Right lobe of liver (tissue), 6 donors: Measurements from ENCODE around the gene HERC3. TPM values are rescaled to one million over a fixed set of nuclear protein-coding genes. Genes with fewer than 3 reads are reported as not detected.

Experiments
- ATAC-seq, 4 donors: fragments of 200-7000 bp; cut with Tn5 transposase; one replicate each; pipeline ENCODE4 v1.9.1; 2020; ENCODE audit warnings: mild to moderate bottlenecking in 4 of 4, moderate library complexity in 4 of 4
- DNase-seq, 3 donors: peaks; one replicate each; pipeline ENCODE4 v3.0.0-alpha.2; 2020
- H3K27ac ChIP-seq, 3 donors: fragments of 200-600 bp; one replicate each; pipeline ENCODE4 v1.8.0; 2022
- H3K27me3 ChIP-seq, 2 donors: fragments of 200-600 bp; one replicate each; pipeline ENCODE4 v1.8.0; 2022
- H3K36me3 ChIP-seq, 4 donors: fragments of 200-600 bp; sonication (generic) in 1 of 4; one replicate each; pipeline versions ENCODE4 v1.5.1 to v1.8.0; 2017 to 2022; ENCODE audit warnings: control low read depth in 1 of 4
- H3K4me1 ChIP-seq, 4 donors: fragments of 200-600 bp; sonication (generic) in 1 of 4; one replicate each; pipeline versions ENCODE4 v1.5.1 to v1.8.0; 2017 to 2022; ENCODE audit warnings: control low read depth in 1 of 4
- H3K4me3 ChIP-seq, 3 donors: fragments of 200-600 bp; one replicate each; pipeline ENCODE4 v1.8.0; 2022
- H3K9me3 ChIP-seq, 4 donors: fragments of 200-600 bp; sonication (generic) in 1 of 4; one replicate each; pipeline versions ENCODE4 v1.5.1 to v1.8.0; 2017 to 2022; ENCODE audit warnings: control low read depth in 1 of 4
- POLR2A ChIP-seq: fragments of 450-650 bp; IDR thresholded peaks from one replicate; pipeline ENCODE4 v1.6.1; 2017; ENCODE audit warnings: antibody characterized with exemption, mild to moderate bottlenecking
- WGBS: methylation state at CpG from one replicate; pipeline ENCODE4 v1.1.6; 2018; ENCODE audit warnings: low coverage, low lambda C conversion rate; ENCODE audit not compliant: insufficient coverage; ENCODE audit errors: missing lambda C conversion rate; 5-methylcytosine and 5-hydroxymethylcytosine counted together
- intact Hi-C, 2 donors: fragments of 100-400 bp; cut with DNase I; formaldehyde crosslinking; loops; one replicate each; pipeline versions ENCODE4 v1.11.2 to v1.14.1; 2022
- total RNA-seq, 6 experiments: library from RNA; depleted of rRNA in 2 of 6; stranded (reverse); fragments of >200 nt in 2 of 6; fragmentation: NEBNext Ultra II Directional in 3 of 6; extraction: Animal tissue kit (Norgen Biotek cat#: 25700) in 3 of 6; gene quantifications; one replicate each; pipeline versions ENCODE4 v1.1.0 to v1.2.4, GENCODE V29; 2016 to 2023
- TF ChIP-seq, protein P1 (sequence below), 4 donors: fragments of 200-600 bp in 3 of 4; fragments of 450-650 bp in 1 of 4; IDR thresholded peaks; one replicate each; pipeline versions ENCODE4 v1.5.1 to v1.8.0; 2016 to 2022; ENCODE audit warnings: antibody characterized with exemption in 4 of 4, mild to moderate bottlenecking in 2 of 4
- donor health status: DM: no; HTN: yes; CAD: no.
- donor health status: DM: no; HTN: no; CAD: no.
- donor health status: DM: no; HTN: no; CAD: no.
- donor health status: DM: no; HTN: yes; CAD: no.
- donor health status: DM: no; HTN: yes; CAD: no.

The HERC3 gene
- total RNA-seq, 6 experiments from 2014 or later = 7.2 to 15.3 (median 10.9) TPM

DNA sequence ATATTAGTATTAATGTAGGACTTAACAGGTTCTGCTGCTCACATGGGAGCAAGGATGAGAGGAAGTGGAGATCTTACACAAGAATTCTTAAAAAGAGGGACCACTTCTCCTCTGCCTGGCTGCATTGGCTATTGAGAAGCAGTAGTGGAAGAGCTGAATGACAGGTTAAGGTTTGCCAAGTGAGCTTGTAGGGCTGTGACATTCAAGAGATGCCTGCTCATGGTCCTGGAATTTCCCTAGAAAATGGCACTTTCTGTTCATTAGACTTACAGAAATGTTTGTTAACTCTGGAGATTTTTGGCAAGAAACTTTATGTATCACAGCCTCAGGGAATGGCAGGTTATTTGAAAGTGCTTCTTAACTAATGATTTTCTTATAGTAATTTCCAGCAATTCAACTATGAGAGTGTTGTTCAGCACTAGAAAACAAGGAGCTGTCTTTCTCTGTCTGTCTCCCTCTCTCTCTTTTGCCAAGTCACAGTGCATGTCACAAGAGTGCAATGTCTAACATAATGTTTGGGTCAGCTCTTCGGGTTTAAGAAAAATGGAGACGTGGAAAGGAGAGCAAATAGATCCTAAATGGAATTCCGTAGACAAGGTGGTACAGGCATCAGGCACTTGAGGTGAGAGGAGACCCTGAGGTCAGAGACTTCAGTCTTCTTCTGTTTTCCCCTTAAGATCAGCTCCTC, 113.7 kb downstream of the HERC3 start:
- no peaks in the 10 kb centered on the region for H3K27me3 ChIP-seq
- ATAC-seq = peak; percentile 47 to 76 (median 56)
- DNase-seq = no peak
- peaks cover 0 to 13% (median 0%) of the 10 kb centered on the region in 4 donors for H3K4me1 ChIP-seq
- H3K36me3 ChIP-seq = peaks cover 0 to 14% (median 0%) of the 10 kb centered on the region in 4 donors
- intact Hi-C loops = loop anchor here in 1 of 2 donors (5.0 to 10.0 kb wide), 2 partner anchors 86 to 319 kb away; no protein-coding TSS in a partner anchor
- H3K9me3 ChIP-seq = no peaks in the 10 kb centered on the region
- WGBS = 10% methylated on average over 3 of the region's 3 CpGs
- TF ChIP-seq, protein P1, sequence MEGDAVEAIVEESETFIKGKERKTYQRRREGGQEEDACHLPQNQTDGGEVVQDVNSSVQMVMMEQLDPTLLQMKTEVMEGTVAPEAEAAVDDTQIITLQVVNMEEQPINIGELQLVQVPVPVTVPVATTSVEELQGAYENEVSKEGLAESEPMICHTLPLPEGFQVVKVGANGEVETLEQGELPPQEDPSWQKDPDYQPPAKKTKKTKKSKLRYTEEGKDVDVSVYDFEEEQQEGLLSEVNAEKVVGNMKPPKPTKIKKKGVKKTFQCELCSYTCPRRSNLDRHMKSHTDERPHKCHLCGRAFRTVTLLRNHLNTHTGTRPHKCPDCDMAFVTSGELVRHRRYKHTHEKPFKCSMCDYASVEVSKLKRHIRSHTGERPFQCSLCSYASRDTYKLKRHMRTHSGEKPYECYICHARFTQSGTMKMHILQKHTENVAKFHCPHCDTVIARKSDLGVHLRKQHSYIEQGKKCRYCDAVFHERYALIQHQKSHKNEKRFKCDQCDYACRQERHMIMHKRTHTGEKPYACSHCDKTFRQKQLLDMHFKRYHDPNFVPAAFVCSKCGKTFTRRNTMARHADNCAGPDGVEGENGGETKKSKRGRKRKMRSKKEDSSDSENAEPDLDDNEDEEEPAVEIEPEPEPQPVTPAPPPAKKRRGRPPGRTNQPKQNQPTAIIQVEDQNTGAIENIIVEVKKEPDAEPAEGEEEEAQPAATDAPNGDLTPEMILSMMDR (IDR thresholded peaks at IDR 0.05) = no peak
- no peak for TF ChIP-seq POLR2A
- H3K27ac ChIP-seq = peak overlapping the region in 1 of 3 donors; percentile 31
- H3K4me3 ChIP-seq = no peak overlapping the region

DNA sequence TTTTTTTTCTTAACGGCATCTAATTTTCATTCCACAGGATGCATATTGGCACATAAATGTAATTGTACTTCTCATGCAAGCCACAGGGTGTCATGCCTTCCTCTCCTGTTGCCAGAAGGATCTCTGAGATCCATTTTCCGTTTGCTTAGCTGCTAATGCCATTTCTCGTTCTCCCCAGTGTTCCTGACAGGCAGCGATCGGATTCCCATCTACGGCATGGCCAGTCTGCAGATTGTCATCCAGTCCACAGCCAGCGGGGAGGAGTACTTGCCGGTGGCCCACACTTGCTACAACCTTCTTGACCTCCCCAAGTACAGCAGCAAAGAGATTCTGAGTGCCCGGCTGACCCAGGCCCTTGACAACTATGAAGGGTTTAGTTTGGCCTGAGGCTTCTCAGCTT, 114.3 kb downstream of the HERC3 start:
- ATAC-seq = peak; percentile 97 to 99 (median 98)
- peaks cover 0 to 13% (median 0%) of the 10 kb centered on the region in 4 donors for H3K4me1 ChIP-seq
- whole genome bisulfite sequencing = 9% methylated on average over 6 of the region's 9 CpGs
- intact Hi-C loops = loop anchor here in 1 of 2 donors (5.0 to 10.0 kb wide), 2 partner anchors 86 to 318 kb away; no protein-coding TSS in a partner anchor
- DNase-seq = peak in 1 of 3 donors; percentile 57
- H3K4me3 ChIP-seq = no peak overlapping the region
- H3K36me3 ChIP-seq = peaks cover 0 to 14% (median 0%) of the 10 kb centered on the region in 4 donors
- H3K27me3 ChIP-seq = no peaks in the 10 kb centered on the region
- TF ChIP-seq, protein P1 (IDR thresholded peaks at IDR 0.05) = peak; percentile 67 to 79 (median 72)
- no peak for TF ChIP-seq POLR2A
- H3K27ac ChIP-seq = peak overlapping the region in 1 of 3 donors; percentile 20
- H3K9me3 ChIP-seq = no peaks in the 10 kb centered on the region

DNA sequence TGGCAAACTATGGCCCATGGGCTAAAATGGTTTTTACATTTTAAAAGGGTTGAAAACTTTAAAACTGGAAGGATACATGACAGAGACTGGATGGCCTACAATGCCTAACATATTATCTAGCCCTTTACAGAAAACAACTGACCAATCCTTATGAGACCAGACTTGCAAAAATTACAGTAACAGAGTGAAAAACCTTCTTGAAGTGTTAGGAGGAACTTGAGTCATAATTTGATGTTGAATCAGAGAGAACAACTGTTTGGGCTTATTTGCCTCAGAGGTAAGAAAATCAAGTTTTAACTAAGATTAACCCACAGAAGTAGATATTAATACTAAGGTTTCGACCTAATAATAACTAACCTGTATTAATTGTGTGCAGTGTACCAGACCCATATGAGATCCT, 117.7 kb downstream of the HERC3 start:
- TF ChIP-seq POLR2A = no peak
- TF ChIP-seq, protein P1 (IDR thresholded peaks at IDR 0.05) = no peak
- Histone ChIP-seq H3K4me3 (no peak overlapping the region), H3K9me3 (no peaks in the 10 kb centered on the region), H3K36me3 (peaks cover 0 to 10% (median 1%) of the 10 kb centered on the region in 4 donors), H3K4me1 (peaks cover 0 to 13% (median 0%) of the 10 kb centered on the region in 4 donors), H3K27me3 (no peaks in the 10 kb centered on the region), H3K27ac (no peak overlapping the region)
- DNase-seq (no peak), ATAC-seq (no peak)
- intact Hi-C loops = loop anchor here in 1 of 2 donors (5.0 to 10.0 kb wide), 2 partner anchors 82 to 315 kb away; no protein-coding TSS in a partner anchor
- 100% methylated on average over 1 of the region's 1 CpG for WGBS

DNA sequence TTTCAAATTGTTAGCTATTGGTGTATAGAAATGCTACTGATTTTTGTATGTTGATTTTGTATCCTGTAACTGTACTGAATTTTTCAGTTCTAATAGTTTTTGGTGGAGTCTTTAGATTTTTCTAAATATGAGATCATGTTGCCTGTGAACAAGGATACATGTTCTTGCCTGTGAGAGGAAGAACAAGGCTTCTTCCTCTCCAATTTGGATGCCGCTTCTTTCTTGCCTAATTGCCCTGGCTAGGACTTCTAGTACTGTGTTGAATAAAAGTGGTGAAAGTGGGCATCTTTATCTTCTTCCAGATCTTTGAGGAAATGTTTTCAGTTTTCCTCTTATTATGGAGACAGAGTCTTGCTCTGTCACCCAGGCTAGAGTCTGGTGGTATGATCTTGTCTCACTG, 121.5 kb downstream of the HERC3 start:
- H3K9me3 ChIP-seq = no peaks in the 10 kb centered on the region
- H3K36me3 ChIP-seq = peaks cover 0 to 5% (median 2%) of the 10 kb centered on the region in 4 donors
- TF ChIP-seq POLR2A = no peak
- TF ChIP-seq, protein P1 (IDR thresholded peaks at IDR 0.05) = no peak
- ATAC-seq (no peak), DNase-seq (no peak)
- intact Hi-C loops = no loop called here
- H3K4me3 ChIP-seq = no peak overlapping the region
- peaks cover 0 to 4% (median 0%) of the 10 kb centered on the region in 4 donors for H3K4me1 ChIP-seq
- H3K27ac ChIP-seq = no peak overlapping the region
- WGBS = 89% methylated on average over 1 of the region's 1 CpG
- H3K27me3 ChIP-seq = no peaks in the 10 kb centered on the region
